Measurements from ENCODE around the gene GJC2.

Gene GJC2

DNA sequence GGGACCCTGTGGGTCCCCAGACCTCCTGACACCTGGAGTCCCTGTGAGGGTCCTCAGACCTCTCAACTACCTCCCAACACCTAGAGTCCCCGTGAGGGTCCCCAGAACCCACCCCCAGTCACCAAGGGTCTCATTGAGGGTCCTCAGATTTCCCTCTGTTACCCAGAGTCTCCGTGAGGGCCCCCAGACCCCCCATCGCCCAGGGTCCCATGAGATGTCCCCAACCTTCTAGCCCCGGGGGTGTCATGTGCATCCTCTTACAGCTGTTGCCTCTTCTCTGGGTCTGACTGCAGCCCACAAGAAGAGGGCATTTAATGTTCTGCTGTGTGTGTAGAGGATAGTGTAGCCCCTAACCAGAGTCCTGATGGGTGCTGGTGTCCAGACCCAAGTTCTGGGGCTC is 2.0 kb upstream of the GJC2 start:
- no peaks in the 10 kb centered on the region for H3K36me3 ChIP-seq (ENCODE audit: insufficient read depth, low read depth, low read length)
- no peaks in the 10 kb centered on the region for H3K9me3 ChIP-seq (ENCODE audit: insufficient read depth, low read depth, low read length)
- no peaks in the 10 kb centered on the region for H3K4me1 ChIP-seq (ENCODE audit: insufficient read depth, low read length)
- no peaks in the 10 kb centered on the region for H3K27me3 ChIP-seq (ENCODE audit: insufficient read depth, low read length)
- no peak overlapping the region for H3K9ac ChIP-seq (ENCODE audit: low read depth, low read length)
- H3K4me3 ChIP-seq (ENCODE audit: low read length) = no peak overlapping the region
- H3K27ac ChIP-seq (ENCODE audit: low read length) = no peak overlapping the region

DNA sequence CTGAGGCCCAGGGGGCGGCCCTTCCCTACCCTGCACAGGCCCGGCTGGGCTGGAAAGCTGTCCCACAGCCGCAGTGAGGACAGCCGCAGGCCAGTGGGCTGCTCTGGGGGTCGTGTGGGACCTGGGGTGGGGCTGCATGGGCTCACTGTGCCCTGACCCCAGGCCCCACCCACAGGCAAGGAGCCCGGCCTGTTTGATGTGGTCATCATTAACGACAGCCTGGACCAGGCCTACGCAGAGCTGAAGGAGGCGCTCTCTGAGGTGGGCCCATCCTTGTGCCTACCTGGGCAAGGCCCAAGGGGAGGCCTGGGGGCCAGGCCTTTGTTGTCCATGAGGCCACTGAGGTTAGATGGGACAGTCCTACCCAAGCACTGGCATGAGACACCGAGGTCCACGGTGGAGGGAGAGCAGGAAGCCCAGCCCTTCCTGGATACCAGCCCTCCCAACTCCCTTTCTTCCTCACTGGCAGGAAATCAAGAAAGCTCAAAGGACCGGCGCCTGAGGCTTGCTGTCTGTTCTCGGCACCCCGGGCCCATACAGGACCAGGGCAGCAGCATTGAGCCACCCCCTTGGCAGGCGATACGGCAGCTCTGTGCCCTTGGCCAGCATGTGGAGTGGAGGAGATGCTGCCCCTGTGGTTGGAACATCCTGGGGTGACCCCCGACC is 1.4 kb upstream of the GJC2 start:
- Histone ChIP-seq H3K9ac (ENCODE audit: low read depth, low read length) (no peak overlapping the region), H3K36me3 (ENCODE audit: insufficient read depth, low read depth, low read length) (no peaks in the 10 kb centered on the region), H3K9me3 (ENCODE audit: insufficient read depth, low read depth, low read length) (no peaks in the 10 kb centered on the region), H3K27ac (ENCODE audit: low read length) (no peak overlapping the region), H3K4me3 (ENCODE audit: low read length) (no peak overlapping the region), H3K27me3 (ENCODE audit: insufficient read depth, low read length) (no peaks in the 10 kb centered on the region), H3K4me1 (ENCODE audit: insufficient read depth, low read length) (no peaks in the 10 kb centered on the region)

DNA sequence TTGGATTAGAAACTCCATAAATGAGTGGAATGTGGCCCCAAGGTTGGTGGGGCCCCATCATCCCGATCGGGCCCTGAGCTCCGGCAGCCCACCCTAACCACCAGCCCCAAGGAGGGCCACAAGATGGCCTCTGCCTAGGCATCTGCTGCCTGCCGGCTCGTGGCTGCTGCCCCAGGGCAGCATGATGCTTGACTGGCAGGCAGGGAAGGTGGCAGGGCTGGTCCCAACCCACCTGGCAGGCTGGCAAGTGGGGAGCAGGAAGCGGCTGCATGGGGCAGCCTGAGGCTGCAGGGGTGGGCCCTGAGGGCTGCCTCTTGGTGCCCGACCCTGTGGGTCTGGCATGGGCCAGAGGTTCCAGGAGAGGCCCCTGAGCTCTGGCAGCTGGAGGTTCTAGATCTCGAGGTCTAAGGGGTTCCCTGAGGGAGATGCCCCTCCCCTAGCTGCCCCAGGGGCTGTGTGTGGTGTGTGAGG is 760 bp upstream of the GJC2 start:
- Histone ChIP-seq H3K27ac (ENCODE audit: low read length) (no peak overlapping the region), H3K36me3 (ENCODE audit: insufficient read depth, low read depth, low read length) (no peaks in the 10 kb centered on the region)

DNA sequence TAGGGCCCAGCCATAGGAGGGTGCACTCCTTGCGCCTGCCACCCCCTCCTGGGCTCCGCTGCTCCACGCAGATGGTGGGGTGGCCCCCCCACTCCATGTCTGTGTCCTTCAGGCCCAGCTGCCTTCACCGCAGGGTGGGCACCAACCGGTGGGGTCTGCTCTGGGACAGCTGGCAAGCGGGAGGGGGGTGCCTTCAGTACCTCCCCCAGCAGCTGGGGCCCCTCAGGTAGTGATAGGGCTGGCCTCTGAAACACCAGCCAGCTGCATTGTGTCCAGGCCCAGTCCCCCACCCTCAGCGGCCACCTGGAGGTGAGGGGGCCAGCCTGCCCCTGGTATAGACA is 360 bp downstream of the GJC2 start:
- no peaks in the 10 kb centered on the region for H3K9me3 ChIP-seq (ENCODE audit: insufficient read depth, low read depth, low read length)
- no peaks in the 10 kb centered on the region for H3K36me3 ChIP-seq (ENCODE audit: insufficient read depth, low read depth, low read length)
- no peaks in the 10 kb centered on the region for H3K27me3 ChIP-seq (ENCODE audit: insufficient read depth, low read length)
- no peaks in the 10 kb centered on the region for H3K4me1 ChIP-seq (ENCODE audit: insufficient read depth, low read length)
- H3K27ac ChIP-seq (ENCODE audit: low read length) = no peak overlapping the region
- no peak overlapping the region for H3K4me3 ChIP-seq (ENCODE audit: low read length)
- no peak overlapping the region for H3K9ac ChIP-seq (ENCODE audit: low read depth, low read length)

More for the DNA sequence above, 760 bp upstream of the GJC2 start:
- Histone ChIP-seq H3K9me3 (ENCODE audit: insufficient read depth, low read depth, low read length) (no peaks in the 10 kb centered on the region), H3K4me1 (ENCODE audit: insufficient read depth, low read length) (no peaks in the 10 kb centered on the region), H3K27me3 (ENCODE audit: insufficient read depth, low read length) (no peaks in the 10 kb centered on the region), H3K4me3 (ENCODE audit: low read length) (no peak overlapping the region), H3K9ac (ENCODE audit: low read depth, low read length) (no peak overlapping the region)

DNA sequence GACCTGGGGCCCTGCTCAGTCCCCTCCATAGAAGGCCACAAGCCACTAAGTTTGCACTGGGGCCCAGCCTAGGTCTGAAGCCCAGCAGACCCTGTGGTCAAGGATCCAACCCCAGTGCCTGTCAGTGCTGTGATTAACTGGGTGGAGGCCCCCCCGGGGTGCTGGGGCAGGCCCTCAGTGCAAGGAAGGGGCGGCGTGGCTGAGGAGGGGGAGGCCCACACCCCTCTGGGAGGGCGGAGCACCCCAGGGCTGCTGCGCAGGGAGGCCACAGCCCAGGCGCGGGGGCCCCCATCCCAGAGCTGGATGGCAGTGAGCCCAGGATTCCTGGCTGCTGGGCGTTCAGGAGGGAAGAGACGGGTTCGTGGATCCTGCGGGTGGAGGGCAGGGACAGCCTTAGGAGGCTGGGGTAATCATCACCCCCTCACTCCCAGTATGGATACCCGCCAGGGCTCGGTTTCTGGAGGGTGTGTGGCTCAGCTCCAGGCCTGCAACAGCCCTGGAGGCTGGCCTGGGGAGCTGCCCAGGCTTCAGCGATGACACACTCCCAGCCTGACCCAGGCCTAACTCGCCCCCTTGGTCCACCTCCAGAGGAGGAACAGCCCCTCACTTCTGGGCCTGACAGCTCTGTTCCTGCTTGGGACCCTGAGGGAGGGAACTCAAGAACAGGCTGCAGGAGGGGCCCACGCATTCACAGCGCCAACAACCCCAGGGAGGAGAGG is 890 bp downstream of the GJC2 start:
- H3K4me3 ChIP-seq (ENCODE audit: low read length) = no peak overlapping the region
- H3K27me3 ChIP-seq (ENCODE audit: insufficient read depth, low read length) = no peaks in the 10 kb centered on the region
- H3K27ac ChIP-seq (ENCODE audit: low read length) = no peak overlapping the region
- no peaks in the 10 kb centered on the region for H3K4me1 ChIP-seq (ENCODE audit: insufficient read depth, low read length)
- no peaks in the 10 kb centered on the region for H3K9me3 ChIP-seq (ENCODE audit: insufficient read depth, low read depth, low read length)
- no peaks in the 10 kb centered on the region for H3K36me3 ChIP-seq (ENCODE audit: insufficient read depth, low read depth, low read length)
- H3K9ac ChIP-seq (ENCODE audit: low read depth, low read length) = no peak overlapping the region

DNA sequence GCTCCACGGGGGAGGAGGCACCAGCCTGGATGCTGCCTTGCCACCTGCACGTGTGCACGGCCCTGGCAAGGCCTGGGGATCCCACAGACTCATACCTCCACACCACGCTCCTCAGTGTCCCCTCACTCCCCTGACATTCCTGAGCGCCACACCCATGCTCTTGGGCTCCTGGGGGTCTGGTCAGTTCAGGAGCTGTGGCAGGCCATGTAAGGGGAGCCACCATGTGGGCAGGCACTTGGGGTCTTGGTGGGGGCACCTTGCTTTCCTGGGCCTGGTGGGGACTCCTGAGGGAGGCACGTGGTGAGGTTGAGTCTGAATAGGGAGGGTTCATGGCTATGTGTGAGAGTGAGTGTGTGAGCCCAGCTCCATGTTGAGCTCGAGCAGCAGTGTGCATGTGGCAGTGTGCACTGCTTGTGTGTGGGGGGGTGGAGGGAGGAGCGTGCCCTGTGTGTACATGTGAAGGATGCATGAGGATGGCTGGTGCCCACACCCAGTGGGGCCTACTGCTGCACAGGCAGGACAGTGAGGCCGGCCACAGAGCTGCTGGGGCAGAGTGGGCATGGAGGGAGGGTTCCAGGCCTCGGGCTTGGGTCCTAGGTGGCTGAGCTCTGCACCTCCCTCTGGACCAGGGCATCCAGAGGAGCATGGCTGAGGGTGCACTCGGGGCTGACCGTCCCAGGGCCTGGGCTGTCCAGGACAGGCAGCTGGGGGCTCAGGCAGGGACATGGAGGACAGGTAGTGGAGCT is 1.6 kb downstream of the GJC2 start:
- no peak overlapping the region for H3K4me3 ChIP-seq (ENCODE audit: low read length)
- H3K27me3 ChIP-seq (ENCODE audit: insufficient read depth, low read length) = no peaks in the 10 kb centered on the region
- no peak overlapping the region for H3K27ac ChIP-seq (ENCODE audit: low read length)
- H3K36me3 ChIP-seq (ENCODE audit: insufficient read depth, low read depth, low read length) = no peaks in the 10 kb centered on the region
- no peak overlapping the region for H3K9ac ChIP-seq (ENCODE audit: low read depth, low read length)
- H3K9me3 ChIP-seq (ENCODE audit: insufficient read depth, low read depth, low read length) = no peaks in the 10 kb centered on the region
- no peaks in the 10 kb centered on the region for H3K4me1 ChIP-seq (ENCODE audit: insufficient read depth, low read length)

DNA sequence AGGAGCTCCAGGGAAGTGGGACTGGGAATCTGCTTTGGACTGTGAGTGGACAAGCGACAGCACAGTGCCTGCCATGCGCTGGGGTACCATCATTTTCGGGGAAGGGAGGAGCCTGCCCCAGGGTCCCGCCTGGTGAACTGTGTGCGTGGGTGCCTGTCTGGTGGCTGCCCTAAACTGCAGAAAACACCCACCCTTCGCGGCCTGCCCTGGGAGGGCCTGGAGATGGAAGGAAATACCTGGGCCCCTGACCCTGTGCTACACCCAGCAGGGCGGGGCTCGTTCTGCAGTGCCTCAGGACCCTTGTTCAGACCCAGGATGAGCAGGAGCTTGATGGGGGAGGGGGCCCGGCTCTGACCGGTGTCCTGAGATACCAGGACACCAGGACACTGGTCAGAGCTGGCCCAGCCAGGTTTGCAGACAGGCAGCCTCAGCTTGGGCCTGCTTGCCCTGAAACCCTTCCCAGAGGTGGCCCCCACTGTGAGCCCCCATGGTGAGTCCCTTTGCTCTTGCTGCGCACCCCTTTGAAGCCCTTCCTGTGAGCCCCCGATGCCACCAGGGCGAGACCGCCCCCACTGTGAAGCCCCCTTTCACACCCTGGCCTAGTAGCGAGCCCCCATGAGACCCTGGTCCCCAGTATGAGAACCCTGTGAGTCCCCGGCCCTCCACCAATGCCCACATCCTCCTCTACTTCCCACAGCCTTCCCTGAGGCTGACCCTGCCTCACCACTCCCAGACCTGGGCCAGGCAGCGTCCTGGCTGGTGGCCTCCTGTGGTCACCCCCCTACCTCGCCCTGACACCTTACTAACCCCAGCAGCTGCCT is 2.6 kb downstream of the GJC2 start:
- Histone ChIP-seq H3K9ac (ENCODE audit: low read depth, low read length) (no peak overlapping the region), H3K4me1 (ENCODE audit: insufficient read depth, low read length) (no peaks in the 10 kb centered on the region), H3K27me3 (ENCODE audit: insufficient read depth, low read length) (no peaks in the 10 kb centered on the region), H3K9me3 (ENCODE audit: insufficient read depth, low read depth, low read length) (no peaks in the 10 kb centered on the region), H3K4me3 (ENCODE audit: low read length) (no peak overlapping the region), H3K27ac (ENCODE audit: low read length) (no peak overlapping the region), H3K36me3 (ENCODE audit: insufficient read depth, low read depth, low read length) (no peaks in the 10 kb centered on the region)

DNA sequence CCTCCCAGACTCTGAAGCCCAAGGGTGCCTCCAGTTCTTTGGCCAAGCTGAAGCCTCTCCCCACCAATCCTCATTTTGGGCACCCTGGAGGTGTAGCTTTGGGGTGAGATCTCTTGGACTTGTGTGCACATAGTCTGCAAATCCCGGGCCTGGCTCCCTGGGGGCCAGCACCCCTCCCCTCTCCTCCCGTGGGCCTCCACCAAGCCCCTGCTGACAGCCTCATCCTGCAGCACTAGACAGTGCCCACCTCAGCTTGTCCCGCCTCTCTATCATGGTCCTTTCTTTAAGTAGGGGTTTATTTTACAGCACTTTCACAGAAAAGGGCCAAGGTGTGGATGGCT is 3.2 kb downstream of the GJC2 start:
- Histone ChIP-seq H3K4me3 (ENCODE audit: low read length) (no peak overlapping the region), H3K9ac (ENCODE audit: low read depth, low read length) (no peak overlapping the region), H3K4me1 (ENCODE audit: insufficient read depth, low read length) (no peaks in the 10 kb centered on the region), H3K36me3 (ENCODE audit: insufficient read depth, low read depth, low read length) (no peaks in the 10 kb centered on the region), H3K9me3 (ENCODE audit: insufficient read depth, low read depth, low read length) (no peaks in the 10 kb centered on the region), H3K27me3 (ENCODE audit: insufficient read depth, low read length) (no peaks in the 10 kb centered on the region), H3K27ac (ENCODE audit: low read length) (no peak overlapping the region)

DNA sequence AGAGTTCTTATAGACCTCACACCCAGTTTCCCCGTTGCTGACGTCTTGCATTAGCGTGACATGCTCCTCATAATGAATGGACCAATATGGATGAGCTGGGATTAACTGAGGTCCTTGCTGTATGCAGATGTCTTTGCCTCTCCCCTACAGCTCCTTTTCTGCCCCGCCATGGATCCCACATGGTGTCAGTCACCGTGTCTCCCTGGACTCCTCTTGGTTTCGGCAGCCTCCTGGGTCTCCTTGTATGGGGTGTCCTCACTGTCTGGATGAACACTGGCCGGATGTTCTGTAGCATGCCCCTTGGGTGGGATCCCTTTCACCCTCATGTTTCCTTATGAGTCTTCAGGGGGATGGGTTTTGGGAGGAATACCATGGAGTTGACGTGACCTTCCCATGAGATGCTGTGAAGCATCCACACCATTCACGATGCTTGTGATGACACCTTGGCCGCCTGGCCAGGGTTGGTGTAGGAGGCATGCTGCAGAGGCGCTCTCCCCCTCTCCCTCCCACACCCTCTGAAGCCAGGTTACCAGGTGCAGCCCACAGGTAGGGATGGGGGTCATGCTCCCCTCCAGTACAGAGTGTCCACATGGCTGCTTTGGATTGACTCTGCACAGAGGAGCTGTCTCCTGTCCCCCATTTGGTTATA is 4.4 kb downstream of the GJC2 start:
- H3K36me3 ChIP-seq (ENCODE audit: insufficient read depth, low read depth, low read length) = no peaks in the 10 kb centered on the region
- H3K4me1 ChIP-seq (ENCODE audit: insufficient read depth, low read length) = no peaks in the 10 kb centered on the region
- H3K9me3 ChIP-seq (ENCODE audit: insufficient read depth, low read depth, low read length) = no peaks in the 10 kb centered on the region
- no peaks in the 10 kb centered on the region for H3K27me3 ChIP-seq (ENCODE audit: insufficient read depth, low read length)
- no peak overlapping the region for H3K4me3 ChIP-seq (ENCODE audit: low read length)
- no peak overlapping the region for H3K9ac ChIP-seq (ENCODE audit: low read depth, low read length)
- no peak overlapping the region for H3K27ac ChIP-seq (ENCODE audit: low read length)

DNA sequence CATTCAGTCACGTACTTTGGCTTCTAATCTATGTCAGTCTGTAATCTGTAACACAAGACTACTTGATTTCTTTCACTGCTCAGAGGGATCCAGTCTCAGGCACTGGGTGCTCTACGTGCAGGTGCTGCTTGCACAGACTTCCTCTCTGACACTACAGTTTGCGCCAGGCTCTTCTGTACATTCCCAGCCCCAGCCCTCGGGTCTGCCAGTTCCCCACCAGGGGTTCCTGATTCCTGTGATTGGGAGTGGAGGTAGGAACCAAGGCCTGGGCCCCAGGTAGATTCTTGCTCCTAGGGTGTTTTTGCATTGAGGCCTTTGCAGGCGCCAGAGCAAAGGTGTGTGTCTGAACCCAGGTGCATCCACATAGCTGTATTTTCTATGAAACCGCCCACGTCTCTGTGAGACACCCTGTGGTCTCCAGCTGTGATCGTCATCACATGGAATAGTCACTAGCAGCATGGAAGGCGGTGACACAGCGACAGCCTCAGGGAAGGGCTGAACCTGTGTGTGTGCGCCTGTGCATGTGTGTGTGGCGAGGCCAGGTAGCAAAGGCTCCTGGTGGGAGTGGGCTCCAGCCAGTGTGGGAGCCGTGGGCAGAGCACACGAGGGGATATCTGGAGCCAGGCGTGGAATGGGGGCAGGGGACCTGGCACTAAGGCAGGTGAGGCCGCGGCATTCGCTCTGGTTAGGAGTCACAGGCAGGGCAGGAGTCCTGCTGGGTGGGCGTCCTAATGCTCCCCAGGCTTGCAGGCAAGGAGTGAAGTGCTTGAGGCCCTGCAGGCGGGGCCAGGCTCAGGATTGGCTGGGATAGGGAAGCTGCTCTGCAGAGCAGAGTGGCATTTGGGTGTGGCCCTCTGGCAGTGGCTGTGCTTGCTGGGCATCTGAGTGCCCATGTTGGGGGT is 5.2 kb downstream of the GJC2 start:
- H3K4me3 ChIP-seq (ENCODE audit: low read length) = no peak overlapping the region
- H3K9me3 ChIP-seq (ENCODE audit: insufficient read depth, low read depth, low read length) = no peaks in the 10 kb centered on the region
- no peaks in the 10 kb centered on the region for H3K36me3 ChIP-seq (ENCODE audit: insufficient read depth, low read depth, low read length)
- H3K27ac ChIP-seq (ENCODE audit: low read length) = no peak overlapping the region
- H3K9ac ChIP-seq (ENCODE audit: low read depth, low read length) = no peak overlapping the region
- H3K4me1 ChIP-seq (ENCODE audit: insufficient read depth, low read length) = no peaks in the 10 kb centered on the region
- H3K27me3 ChIP-seq (ENCODE audit: insufficient read depth, low read length) = no peaks in the 10 kb centered on the region
